Measurements from ENCODE around the gene CEP164. TPM values are rescaled to one million over a fixed set of nuclear protein-coding genes. Genes with fewer than 3 reads are reported as not detected.

The CEP164 gene
- polyA plus RNA-seq, 12 donors = 10.9 to 29.2 (median 12.6) TPM; not detected in 1

DNA sequence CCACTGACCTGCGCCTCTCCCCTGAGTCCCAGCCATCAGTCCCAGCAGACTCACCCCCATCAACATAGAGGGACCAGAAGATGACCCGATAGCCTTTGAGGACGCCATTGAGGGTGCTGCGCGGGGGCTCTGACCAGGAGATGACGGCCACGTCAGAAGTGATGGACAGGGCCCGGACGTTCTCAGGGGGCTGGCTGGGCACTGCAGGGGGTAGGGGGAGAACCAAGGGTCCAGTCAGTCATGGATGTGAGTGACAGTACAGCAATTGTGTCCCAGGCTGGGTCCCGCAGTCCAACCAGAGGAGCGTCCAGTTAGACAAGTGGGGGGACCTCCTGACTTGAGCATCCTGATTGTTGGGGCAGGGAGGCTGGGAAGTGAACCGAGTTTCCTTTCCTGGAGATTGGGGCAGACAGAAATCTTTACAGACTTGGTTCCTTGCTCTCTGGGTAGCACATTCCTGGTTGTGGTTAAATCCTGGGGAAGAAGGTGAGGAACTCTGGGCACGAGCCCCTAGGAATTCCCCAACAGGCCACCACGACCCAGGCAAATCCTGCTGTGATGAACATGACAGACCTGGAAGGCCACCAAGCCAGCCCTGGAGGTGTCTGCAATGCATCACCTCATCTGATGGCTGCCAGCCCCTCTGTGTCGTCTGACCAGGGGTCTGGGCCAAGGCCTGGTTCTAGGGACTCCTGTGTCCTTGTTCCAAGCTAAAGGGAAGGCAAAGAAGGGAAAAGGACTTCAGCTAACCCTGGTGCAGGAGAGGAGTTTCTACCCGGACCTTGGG, 133.9 kb downstream of the CEP164 start:
- DNase-seq = no peak

- DNase-seq = no peak
Observed at GRCh38 chr11:117462183-117462863, 134.7 kb downstream of the CEP164 start.

- DNase-seq = no peak
Observed at GRCh38 chr11:117462864-117463247, 135.2 kb downstream of the CEP164 start.

Other genes with a start within 250 kb of the CEP164 start
- 10 to 100 TPM in 11 of 12 donors, not detected in 1; 27.5 to 46.1 (median 38.5) TPM for gene SIK3, start 229.4 kb upstream of the CEP164 start, polyA plus RNA-seq (ENCODE audit: insufficient read length in 12 of 12)
- gene PAFAH1B2, start 183.6 kb upstream of the CEP164 start, polyA plus RNA-seq (ENCODE audit: insufficient read length in 12 of 12) = 100 to 1,000 TPM in 1 of 12 donors, 10 to 100 TPM in 11; 45.3 to 201 (median 54.4) TPM
- 10 to 100 TPM in 11 of 12 donors, not detected in 1; 24.6 to 41.0 (median 36.3) TPM for gene SIDT2, start 149.1 kb upstream of the CEP164 start, polyA plus RNA-seq (ENCODE audit: insufficient read length in 12 of 12)
- 100 to 1,000 TPM in 2 of 12 donors, 10 to 100 TPM in 9, not detected in 1; 65.6 to 358 (median 88.1) TPM for gene TAGLN, start 128.5 kb upstream of the CEP164 start, polyA plus RNA-seq (ENCODE audit: insufficient read length in 12 of 12)
- gene PCSK7, start 95.8 kb upstream of the CEP164 start, polyA plus RNA-seq (ENCODE audit: insufficient read length in 12 of 12) = 10 to 100 TPM; 17.1 to 58.7 (median 27.3) TPM
- 10 to 100 TPM in 11 of 12 donors, not detected in 1; 16.7 to 28.8 (median 19.3) TPM for gene RNF214, start 95.2 kb upstream of the CEP164 start, polyA plus RNA-seq (ENCODE audit: insufficient read length in 12 of 12)
- 10 to 100 TPM in 11 of 12 donors, not detected in 1; 10.4 to 20.1 (median 14.3) TPM for gene BACE1-AS, start 36.5 kb upstream of the CEP164 start, polyA plus RNA-seq (ENCODE audit: insufficient read length in 12 of 12)
- 10 to 100 TPM in 11 of 12 donors, not detected in 1; 31.3 to 43.1 (median 38.6) TPM for gene BACE1, start 11.6 kb upstream of the CEP164 start, polyA plus RNA-seq (ENCODE audit: insufficient read length in 12 of 12)